Cortex of kidney (tissue), 1 donor: ENCODE measurements around the gene PTPRR.

Experiments used
- DNase-seq: peaks from one replicate; lab custom pipeline; 2025; lab: John Stamatoyannopoulos, UW

PTPRR gene

DNA sequence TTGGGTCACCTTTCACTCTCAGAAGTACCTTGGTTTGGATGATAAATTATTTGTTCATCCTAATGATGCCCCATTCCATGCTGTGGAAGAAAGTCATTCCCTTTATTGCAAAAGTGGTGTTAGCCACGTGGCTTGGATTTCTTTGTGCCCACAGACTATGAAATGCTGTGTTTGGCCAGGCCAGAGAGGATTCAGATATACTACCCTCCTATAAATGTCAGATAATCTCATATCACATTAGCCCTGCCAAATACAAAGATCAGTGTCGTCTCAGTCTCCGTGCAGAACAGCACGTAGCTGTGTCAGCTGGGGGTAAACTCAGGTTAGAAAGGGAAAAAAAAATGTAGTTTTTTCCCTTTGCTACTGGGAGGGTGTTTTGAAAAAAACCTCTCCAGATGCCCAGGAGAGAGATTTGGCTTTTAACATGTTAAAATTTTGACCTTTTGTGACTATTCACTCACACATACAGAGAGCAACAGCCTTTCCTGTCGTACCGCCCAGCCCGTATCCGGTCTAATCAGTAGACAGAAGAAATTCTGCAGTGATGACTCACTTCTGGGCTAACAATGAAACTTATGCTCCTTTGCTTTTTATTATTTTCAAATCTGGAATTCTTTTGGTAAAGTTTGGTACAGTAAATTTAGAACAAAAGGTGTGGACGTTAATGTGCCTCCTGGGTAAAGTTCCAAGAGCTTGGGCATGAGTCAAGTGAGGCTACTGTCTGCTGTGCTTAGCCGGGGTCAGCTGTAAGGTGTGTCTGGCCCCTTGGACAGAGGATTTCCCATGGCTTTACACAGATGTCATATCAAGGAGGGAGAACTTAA is 274.8 kb downstream of the PTPRR start:
- DNase-seq: no peak

DNA sequence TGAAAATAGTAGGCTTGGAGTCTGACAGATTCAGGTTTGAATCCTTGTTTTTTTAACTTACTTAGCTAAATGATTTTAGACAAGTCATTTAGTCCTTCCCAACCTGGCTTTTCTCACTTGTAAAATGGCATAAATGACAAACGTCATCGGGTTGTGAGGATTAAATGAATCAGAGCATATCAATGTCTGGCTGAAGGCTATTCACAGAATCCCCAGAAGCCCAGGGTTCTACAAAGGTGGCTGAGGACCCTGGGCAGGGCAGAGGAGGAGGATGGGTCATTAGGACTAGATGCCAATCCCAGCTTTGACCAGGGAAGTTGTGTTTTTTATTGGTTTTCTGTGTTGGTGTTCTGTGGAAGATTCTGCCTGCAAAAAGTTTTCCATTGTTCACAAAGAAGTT is 275.7 kb downstream of the PTPRR start:
- DNase-seq: no peak

DNA sequence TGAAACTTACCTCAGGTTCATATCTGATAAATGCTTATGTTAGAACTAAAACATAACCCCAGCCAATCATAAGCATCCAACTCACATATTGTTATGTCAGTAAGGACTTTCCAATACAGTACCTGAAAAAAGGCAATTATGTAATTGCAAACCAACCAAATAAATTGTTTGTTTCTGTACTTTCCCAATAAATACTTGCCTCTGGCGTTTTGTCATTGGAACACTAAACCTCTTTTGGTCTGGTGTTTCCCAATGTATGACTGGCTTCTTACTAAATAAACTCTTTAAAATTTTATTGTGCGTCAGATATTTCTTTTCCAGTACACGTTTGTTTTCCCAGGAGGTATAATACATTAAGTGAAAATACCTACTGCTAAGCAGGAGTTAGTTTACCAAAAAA is 276.6 kb downstream of the PTPRR start:
- DNase-seq: no peak

DNA sequence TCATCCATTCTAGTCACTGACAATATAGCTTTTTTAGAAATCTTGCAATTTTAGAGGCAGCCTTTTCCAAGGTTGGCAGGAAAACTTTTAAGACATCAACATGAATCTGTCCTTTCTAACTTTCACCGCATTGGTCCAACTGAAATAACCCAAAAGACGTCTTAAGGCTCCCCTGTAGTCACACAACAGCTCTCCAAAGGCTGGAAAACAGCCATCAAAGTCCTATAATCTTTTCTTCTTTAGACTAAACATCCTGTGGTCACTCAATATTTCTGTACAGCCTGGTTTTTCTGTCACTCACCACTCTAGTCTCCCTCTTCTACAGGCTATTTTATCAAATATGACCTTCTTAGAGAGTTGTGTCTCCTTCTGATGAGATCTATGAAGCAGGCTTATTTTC is 278.8 kb downstream of the PTPRR start:
- DNase-seq: no peak

DNA sequence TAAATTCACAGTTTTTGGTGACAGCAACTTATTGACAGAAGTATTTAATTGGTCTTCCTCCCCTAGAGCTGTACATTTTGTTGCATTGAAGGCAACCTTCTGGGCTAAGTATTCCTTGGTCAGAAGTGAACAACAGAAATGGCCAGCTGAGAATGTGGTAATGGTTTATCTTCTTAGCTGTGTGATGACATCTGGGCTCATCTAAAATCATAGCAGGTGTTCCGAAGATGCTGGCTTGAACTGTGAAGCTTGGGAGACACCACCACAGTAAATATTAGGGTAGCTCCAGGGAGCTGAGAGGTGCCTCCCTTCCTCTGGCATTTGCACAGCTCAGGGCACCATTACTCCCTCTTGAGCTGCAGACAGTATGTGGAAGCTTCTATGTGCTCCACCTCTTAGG is 279.6 kb downstream of the PTPRR start:
- DNase-seq: no peak

DNA sequence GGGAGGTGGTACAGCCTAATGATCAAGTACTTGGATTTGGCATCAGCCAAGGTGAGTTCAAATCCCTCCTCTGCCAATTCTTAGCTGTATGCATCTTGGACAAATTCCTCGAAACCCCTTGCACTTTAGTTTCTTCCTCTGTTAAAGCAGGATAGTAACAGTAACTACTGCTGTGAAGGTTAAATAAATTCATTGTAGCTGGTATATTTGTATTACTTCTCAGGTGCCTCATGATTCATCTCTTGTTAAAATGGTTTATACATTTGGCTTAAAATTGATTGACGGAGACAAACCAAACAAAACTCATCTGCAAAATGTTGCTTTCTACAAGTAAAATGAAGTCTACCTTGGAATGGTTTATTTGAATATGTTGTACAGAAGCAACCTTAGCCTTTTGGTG is 281.0 kb downstream of the PTPRR start:
- DNase-seq: no peak

DNA sequence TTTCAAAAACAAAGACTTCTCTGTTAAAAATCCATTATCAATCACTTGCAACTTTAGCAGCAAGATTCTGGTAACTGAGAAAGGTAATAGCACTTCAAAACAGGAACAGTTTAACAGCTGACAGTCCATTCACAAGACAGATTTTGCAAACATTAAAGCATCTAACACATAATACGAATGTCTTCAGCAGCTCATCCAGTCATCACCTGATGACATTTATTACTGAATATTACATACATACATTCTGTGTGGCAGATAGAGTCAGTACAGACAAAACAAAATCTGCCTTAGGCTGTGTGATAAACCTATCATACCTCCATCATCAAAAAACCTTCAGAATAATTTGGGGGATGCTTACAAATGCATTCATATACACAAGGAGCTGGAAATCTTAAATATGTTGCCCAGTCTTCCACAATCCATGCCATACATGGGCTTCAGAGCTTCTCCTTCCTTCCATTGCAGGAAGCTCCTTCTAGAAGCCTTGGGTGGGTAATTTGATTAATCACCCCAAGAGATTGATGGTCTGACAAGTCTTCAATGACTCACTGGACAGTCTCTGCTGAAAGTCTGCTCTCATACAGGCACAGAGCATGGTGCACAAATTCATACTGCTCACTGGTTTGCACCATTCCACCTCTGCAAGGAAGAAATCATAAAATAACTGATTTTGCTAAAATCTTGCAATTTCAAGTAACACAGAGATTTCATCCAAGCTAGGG is 281.7 kb downstream of the PTPRR start:
- DNase-seq: no peak

DNA sequence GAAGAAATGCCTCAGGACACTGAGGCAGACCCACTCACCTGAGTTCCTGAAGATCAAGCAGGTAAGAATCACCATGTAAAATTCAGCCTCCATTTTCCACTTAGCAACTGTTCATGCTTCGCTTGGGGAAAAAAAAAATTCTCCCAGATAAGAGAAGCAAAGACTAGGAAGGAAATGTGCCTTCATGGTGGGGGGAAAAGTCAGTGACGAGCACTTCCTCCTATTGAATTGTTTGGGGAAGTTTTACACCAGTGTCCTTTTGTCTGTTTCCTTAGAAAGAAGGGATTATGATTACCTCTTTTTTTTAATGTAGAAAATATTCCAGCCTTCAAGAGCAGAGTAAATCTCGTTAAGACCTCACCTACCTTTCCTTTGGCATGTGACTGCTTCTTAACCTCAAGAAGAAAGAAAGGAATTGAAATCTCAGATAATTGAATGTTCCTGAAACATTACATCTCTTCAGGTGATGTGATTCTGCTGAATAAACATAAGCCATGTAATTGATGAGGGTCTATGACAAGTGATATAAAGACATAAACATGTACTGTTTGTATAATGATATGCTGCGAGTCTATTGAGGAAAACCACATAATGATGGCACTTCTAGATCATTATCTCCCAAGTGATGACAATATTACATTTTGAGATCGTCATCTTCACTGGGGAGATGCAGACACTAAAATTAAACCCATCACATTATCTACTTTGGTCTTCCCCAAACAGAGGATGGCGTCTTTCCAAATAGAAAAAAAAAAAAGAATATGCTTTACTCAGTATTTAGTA is 283.0 kb downstream of the PTPRR start, which contains the start of gene PTPRB:
PTPRB (minus strand) TSS at position 127 of the 783 bp plus-strand sequence; CDS start at position 93, 34 bp downstream.
- no peak for DNase-seq

DNA sequence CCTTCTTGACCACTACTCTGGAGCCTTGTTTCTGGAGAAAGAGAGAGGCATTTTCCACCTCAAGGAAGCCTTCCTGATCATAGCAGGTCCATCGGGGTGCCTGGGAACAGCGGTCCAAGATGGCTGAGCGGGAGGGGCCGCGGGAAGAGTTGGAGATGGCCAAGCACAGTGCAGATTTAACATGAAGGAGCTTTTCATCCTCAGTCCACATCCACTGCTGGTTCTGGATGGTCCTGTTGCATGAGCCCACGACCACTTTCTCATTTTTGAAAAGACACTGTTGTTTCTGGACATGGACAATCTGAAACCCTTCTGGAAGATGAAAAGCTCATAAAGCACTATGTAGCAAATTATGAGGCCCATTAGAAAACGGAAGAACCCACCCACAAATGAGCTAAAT is 284.8 kb downstream of the PTPRR start:
- no peak for DNase-seq

DNA sequence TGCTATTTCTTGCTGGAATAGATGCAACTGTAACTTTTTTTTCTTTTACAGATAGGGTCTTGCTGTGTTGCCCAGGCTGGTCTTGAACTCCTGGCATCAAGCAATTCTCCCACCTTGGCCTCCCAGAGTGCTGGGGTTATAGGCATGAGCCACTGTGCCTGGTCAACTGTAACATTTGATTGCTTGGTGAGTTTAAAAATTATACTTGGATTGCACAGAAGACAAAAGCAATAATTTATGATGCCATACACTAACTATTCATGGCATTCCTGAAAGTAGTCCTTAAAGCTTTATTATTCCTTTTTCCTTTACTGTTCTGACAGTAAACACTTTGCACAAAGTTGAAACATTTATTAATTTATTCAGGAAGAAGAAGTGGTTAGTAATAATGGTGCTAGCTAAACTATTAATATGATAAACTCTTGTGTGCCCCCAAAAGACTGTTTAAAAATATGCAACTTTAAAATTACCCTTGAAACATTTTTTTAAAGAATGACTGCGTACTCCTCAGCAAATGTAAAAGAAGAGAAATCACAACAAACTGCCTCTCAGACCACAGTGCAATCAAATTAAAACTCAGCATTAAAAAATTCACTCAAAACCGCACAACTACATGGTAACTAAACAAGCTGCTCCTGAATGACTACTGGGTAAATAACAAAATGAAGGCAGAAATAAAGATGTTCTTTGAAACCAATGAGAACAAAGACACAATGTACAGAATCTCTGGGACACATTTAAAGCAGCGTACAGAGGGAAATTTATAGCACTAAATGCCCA is 291.6 kb downstream of the PTPRR start:
- DNase-seq: no peak

DNA sequence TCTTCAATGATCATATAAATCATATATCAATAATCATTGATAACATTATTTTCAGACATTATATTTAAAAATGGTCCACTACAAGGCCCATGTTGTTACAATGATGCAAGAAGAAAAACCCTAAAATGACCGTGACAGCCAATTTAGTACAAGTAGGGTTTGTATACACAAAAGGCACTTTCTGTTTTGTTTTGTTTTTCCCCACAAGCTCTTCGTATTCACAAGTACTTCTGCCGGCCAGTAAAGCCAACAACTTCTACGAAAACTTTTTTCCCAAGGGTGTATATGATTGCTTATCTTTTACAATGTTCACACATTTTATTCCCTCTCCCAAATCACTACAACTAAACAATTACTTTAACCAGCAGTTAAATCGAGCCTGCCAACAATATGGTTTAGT is 292.9 kb downstream of the PTPRR start:
- DNase-seq: no peak

DNA sequence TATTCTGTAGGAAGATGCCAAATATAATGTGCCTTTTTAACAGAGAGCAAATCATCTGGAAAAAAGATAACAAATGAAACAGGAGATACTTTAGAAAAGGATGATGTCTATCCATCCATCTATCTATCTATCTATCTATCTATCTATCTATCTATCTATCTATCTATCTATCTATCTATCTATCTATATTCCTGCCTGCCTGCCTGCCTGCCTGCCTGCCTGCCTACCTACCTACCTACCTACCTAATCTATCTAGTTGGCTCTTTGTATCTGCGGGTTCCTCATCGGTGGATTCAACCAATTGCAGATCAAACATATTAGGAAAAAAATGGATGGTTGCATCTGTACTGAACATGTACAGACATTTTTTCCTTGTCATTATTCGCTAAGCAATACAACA is 294.4 kb downstream of the PTPRR start:
- no peak for DNase-seq

DNA sequence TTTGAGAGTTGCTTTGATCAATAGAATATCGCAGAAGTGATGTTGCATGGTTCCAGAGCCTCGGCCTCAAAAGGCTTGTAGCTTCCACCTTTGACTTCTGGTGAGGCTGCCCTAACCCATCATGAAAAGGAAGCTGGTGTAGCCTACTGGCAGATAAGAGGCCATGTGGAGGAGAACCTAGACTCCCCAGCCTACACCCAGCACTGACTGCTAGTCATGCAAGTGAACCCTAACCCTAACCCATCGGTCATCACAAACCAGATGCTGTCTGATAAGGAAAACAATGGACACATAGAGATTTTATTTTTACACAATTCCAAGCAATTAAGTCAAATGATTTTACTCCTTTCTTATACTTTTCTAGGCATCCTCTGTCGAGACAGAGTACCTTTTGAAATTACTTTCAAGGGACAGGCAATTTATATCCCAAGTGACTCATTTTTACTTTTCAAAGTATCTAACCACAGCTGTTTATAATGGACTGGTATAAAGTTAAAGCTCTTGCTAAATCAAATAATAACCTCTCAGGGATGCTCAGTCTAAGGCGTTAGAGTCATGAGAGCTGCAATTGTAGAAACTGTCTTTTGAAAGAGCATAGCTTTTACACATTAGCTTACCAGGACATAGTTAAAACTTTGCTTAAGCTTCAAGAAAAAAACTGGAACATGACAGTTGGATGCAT is 300.9 kb downstream of the PTPRR start:
- DNase-seq: no peak

DNA sequence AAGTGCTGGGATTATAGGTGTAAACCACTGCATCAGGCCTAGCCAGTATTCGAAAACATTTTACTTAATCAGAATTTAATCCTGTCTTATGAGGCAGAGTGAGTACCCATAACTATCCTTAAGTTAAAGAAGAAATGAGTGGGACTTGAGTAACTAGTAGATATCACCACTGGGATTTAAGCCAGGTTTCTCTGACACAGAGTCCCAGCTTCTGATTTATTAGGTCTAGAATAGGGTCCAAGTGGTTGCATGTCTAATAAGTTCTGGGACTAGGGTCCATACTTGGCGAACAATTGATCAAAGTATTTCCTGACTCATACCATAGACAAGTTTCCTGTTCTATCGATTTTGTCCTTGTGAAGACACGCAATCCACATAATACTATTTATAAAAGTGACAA is 302.2 kb downstream of the PTPRR start:
- DNase-seq: no peak

DNA sequence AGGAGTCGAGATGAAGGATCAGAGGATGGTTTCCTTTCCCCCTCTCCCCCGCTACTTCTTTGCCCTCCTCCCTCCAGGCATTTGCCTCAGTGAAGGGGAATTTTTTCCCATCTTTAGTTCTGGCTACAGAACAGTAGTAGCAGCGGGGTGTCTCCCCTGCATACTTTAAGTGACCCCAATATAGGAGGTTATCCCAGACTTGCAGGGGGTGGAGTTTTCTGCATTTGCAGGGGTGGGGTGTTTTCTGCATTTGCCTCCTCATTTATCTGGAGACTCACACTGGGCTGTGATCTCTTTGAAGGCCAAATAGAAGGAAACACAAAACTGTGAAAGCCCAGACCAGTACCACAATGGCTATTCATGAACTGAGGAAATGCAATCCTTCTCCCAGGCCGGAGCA is 303.1 kb downstream of the PTPRR start:
- DNase-seq: no peak

DNA sequence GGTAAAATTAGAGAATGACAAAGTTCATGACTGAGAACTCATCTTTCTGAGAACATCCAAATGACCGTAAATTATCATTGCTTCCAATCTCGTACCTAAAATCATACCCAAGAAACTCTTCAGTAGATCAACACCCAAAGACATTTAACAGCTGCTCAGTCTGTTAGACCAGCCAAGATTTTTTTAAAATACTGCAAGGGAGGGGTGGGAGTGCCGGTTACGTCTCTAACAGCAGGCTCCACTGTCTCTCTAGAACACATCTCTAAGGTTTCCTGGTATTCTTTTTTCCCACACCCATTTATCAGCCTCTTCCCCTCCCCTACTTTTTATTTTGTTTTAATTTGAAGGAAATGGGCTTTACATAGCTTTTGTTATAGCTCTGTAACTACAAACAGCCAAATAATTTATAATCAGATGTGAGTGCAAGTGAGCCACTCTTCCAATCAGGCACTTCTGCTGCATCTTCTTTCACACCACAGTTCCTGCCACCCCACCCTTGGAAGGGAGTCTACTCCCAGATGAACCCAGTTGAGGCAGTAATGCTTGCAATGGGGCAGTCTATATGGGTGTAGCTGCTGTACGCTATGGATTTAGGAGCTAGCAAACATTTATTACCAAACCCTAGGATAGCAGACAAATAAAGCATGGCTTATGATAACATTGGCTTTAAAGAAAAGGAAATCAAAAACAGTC is 305.2 kb downstream of the PTPRR start:
- no peak for DNase-seq

DNA sequence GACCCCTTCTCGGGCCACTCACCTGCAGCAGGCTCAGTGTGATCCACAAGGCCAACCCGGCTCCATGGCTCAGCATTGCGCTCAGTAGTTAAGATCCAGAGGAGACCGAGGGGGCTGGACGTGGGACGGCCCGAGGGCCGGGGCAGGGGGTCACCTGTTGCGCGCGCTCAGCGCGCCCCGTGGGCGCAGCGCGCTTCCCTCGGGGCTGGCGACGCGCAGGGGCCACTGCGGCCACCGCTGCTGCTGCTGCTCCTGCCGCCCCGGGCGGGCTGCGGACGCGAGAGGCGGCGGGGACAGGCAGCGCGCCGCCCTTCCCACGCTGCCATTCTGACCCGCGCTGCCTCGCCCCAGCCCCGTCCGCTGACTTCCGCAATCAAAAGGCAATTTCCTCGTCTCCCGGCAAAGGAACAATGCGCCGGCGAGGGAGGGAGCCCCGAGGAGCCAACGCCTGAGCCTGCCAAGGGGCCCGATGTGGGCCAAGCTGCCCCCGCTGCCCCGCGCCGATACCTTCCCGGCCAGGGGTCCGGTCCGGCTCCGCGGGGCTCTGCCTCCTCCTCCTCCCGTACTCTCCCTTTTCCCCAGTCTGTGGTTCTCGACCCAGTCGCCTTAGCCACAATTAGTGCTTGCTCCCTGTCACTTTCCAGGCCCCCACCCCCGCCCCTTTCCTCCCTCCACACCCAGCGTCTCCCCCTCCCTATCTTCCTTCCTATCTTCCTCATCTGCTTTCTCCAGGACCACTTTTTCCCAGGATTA is 310.6 kb downstream of the PTPRR start:
- no peak for DNase-seq

DNA sequence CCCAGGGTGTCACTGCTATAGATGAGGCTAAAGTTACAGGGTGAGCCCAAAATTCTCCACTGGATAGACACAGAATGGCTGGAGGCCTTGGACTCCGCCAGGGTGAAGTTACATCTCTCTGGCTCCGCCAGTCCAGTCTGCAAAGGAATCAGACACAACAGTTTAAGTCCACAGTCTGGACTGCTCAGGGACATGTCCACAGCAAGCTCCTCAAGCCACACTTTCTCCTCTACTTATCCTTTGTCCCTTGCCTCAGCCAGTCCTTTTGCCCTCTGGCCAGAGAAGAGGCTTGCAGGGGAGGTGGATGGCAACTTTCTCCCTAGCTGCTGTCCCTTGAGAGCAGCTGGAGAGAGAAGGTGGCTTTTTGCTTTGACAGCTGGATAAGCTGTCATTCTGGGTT is 311.3 kb downstream of the PTPRR start:
- DNase-seq: no peak

DNA sequence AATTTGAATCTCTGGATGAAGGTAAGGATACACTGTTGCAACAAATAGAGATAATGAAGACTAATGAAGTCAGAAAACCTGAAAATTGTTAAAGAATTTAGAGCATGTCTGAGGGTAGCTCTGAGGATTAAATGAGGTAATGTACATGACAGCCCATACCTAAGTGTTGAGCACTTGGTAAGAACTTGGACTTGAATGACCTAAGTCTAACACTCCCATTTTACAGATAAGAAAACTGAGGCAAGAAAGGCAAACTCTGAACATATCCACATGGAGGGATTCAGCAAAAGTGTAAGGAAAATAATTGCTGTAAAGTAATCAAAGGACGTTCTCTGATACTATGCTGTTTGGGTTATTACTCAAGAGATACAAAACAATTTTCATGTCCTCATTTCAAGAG is 312.4 kb downstream of the PTPRR start:
- no peak for DNase-seq

DNA sequence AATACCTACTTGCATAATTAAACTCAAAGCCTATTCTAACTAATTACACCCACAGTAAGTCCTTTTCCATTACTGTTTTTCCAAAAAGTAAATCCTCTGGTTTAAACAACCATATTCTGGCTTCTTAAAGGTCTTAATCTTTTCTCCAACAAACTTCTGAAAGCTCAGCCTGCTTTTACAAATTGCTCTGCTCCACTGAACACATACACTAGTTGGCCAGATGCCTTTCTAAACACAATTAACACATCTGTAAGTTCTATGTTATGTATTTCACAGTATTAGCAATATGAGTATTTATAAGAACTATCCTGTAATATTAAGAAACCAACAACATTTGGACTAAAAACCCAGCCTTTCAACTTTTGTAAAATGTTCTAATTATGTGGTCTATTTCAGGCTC is 313.4 kb downstream of the PTPRR start:
- no peak for DNase-seq
